ENCODE data around the gene C1orf21. TPM values are rescaled to one million over a fixed set of nuclear protein-coding genes. Genes with fewer than 3 reads are reported as not detected.

The C1orf21 gene
- polyA plus RNA-seq, 1 of the 3 experiments (the other 2 are of a cell fraction): 4.8 TPM

DNA sequence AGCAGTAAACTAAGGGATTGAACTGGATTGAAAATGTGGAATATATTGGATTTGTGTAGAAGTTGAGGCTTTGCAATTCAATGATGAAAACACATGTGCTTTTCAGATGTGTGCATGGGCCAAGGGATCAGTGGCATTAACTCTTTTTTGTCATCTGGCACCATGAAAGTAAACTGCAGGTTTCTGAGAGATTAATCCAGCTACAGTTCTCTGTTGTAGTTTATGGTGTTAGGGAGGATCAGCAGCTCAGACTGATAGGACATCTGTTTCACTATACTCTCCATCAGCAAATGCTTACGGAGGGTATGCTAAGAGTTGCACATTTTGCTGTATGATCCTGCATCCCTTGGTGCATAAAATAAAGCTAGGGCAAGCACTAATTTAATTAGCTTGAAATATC is 82.6 kb downstream of the C1orf21 start:
- no peaks in the 10 kb centered on the region for H4K20me1 ChIP-seq (ENCODE audit: insufficient read depth)
- H3F3A ChIP-seq (replicated peaks; ENCODE audit: insufficient read depth): no peaks in the 10 kb centered on the region
- H3K4me1 ChIP-seq (ENCODE audit: control insufficient read depth in 1 of 2, insufficient read depth in 2 of 2, low read depth in 1 of 2, low read length in 1 of 2): peaks cover 0 to 17% of the 10 kb centered on the region in 2 experiments; a peak in 2 of 4 replicates
- H3K9ac ChIP-seq: no peak overlapping the region
- H3K9me3 ChIP-seq: peaks cover 8% of the 10 kb centered on the region; the same call in 1 of the 2 replicates
- no peaks in the 10 kb centered on the region for H3K36me3 ChIP-seq (replicated peaks in 1 of 2; ENCODE audit: control insufficient read depth in 1 of 2, insufficient read depth in 2 of 2, low read length in 1 of 2)
- peak overlapping the region in 1 of 2 experiments; percentile 76; a peak in 2 of 4 replicates for H3K27ac ChIP-seq (ENCODE audit: low read depth in 2 of 2, low read length in 1 of 2)
- POLR2A ChIA-PET: interaction anchor here (2.2 kb wide), 1 partner anchor 83 kb away, joined by 6 read pairs; the partner anchor contains the start of gene C1orf21
- TF ChIP-seq RCOR1 (IDR thresholded peaks at IDR 0.05; ENCODE audit: low read length) (0 out of 2 replicates have a peak, but pooled peaks have one; percentile 7), FOXM1 (IDR thresholded peaks at IDR 0.05; ENCODE audit: low read depth) (no peak), TAF1 (IDR thresholded peaks at IDR 0.05; ENCODE audit: borderline replicate concordance, low read depth, low read length) (no peak), CHD2 (IDR thresholded peaks at IDR 0.05; ENCODE audit: low read length, partially characterized antibody) (no peak)
- H2AFZ ChIP-seq (ENCODE audit: low read depth): no peak overlapping the region
- H3K9me2 ChIP-seq: no peaks in the 10 kb centered on the region
- no peak overlapping the region for H3K4me2 ChIP-seq
- H3K4me3 ChIP-seq (ENCODE audit: low read depth in 2 of 2, low read length in 1 of 2): no peak overlapping the region
- no peaks in the 10 kb centered on the region for H3K27me3 ChIP-seq (ENCODE audit: insufficient read depth)
- CTCF ChIA-PET: interaction anchor here (0.7 to 1.4 kb wide), 4 partner anchors 9 to 414 kb away, joined by 3 to 4 read pairs (median 3); no protein-coding TSS in a partner anchor
- WGBS (ENCODE audit: low lambda C conversion rate): 60% methylated on average over 1 of the region's 1 CpG
- DNase-seq: peak; percentile 21
- no peaks in the 10 kb centered on the region for H3K79me2 ChIP-seq (ENCODE audit: insufficient read depth)

DNA sequence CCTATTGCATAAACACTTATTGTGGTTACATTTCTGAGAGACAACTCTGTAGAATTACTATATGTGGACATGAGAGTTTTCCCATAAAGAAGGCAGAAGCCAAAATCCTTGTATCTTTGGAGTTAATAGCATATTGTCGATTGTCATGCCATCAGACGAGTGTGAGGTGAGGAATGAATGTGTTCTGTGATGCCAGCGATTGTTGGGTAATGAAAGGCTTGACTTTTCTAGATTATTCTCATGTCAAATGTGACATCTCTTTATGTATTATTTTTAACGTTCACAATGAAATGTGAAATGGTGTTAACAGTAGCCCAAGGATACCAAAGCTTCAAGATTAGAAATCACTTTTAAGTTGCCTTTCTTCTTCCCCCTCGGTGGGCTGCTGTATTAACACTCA is 84.9 kb downstream of the C1orf21 start:
- no peaks in the 10 kb centered on the region for H3F3A ChIP-seq (replicated peaks; ENCODE audit: insufficient read depth)
- no peak overlapping the region for H2AFZ ChIP-seq (ENCODE audit: low read depth)
- H4K20me1 ChIP-seq (ENCODE audit: insufficient read depth): no peaks in the 10 kb centered on the region
- no peaks in the 10 kb centered on the region for H3K36me3 ChIP-seq (replicated peaks in 1 of 2; ENCODE audit: control insufficient read depth in 1 of 2, insufficient read depth in 2 of 2, low read length in 1 of 2)
- peaks cover 0 to 17% of the 10 kb centered on the region in 2 experiments; a peak in 2 of 4 replicates for H3K4me1 ChIP-seq (ENCODE audit: control insufficient read depth in 1 of 2, insufficient read depth in 2 of 2, low read depth in 1 of 2, low read length in 1 of 2)
- no peak for DNase-seq
- CTCF ChIA-PET: no interaction called here
- H3K9ac ChIP-seq: no peak overlapping the region
- H3K4me3 ChIP-seq (ENCODE audit: low read depth in 2 of 2, low read length in 1 of 2): no peak overlapping the region
- TF ChIP-seq, protein P1, sequence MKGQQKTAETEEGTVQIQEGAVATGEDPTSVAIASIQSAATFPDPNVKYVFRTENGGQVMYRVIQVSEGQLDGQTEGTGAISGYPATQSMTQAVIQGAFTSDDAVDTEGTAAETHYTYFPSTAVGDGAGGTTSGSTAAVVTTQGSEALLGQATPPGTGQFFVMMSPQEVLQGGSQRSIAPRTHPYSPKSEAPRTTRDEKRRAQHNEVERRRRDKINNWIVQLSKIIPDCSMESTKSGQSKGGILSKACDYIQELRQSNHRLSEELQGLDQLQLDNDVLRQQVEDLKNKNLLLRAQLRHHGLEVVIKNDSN (IDR thresholded peaks at IDR 0.05; ENCODE audit: borderline replicate concordance, low read depth): no peak
- TF ChIP-seq CHD2 (IDR thresholded peaks at IDR 0.05; ENCODE audit: low read length, partially characterized antibody) (no peak), TCF12 (IDR thresholded peaks at IDR 0.05) (no peak), EZH2phosphoT487 (IDR thresholded peaks at IDR 0.05; ENCODE audit: borderline replicate concordance, low read depth) (no peak), JUND (IDR thresholded peaks at IDR 0.05) (no peak), NFIC (IDR thresholded peaks at IDR 0.05; ENCODE audit: borderline replicate concordance) (no peak), RXRA (IDR thresholded peaks at IDR 0.05; ENCODE audit: borderline replicate concordance, low read depth) (no peak), FOSL2 (IDR thresholded peaks at IDR 0.05; ENCODE audit: borderline replicate concordance, low read depth) (no peak), RAD21 (IDR thresholded peaks at IDR 0.05; ENCODE audit: low read length) (no peak), TAF1 (IDR thresholded peaks at IDR 0.05; ENCODE audit: borderline replicate concordance, low read depth, low read length) (no peak), MXI1 (IDR thresholded peaks at IDR 0.05; ENCODE audit: low read depth, low read length) (no peak), ELF1 (IDR thresholded peaks at IDR 0.05) (no peak), YY1 (IDR thresholded peaks at IDR 0.05; ENCODE audit: low read depth) (no peak), NRF1 (IDR thresholded peaks at IDR 0.05; ENCODE audit: low read depth, low read length) (no peak)
- TF ChIP-seq, protein P2, sequence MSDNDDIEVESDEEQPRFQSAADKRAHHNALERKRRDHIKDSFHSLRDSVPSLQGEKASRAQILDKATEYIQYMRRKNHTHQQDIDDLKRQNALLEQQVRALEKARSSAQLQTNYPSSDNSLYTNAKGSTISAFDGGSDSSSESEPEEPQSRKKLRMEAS (IDR thresholded peaks at IDR 0.05; ENCODE audit: low read depth): no peak
- TF ChIP-seq, protein P3, sequence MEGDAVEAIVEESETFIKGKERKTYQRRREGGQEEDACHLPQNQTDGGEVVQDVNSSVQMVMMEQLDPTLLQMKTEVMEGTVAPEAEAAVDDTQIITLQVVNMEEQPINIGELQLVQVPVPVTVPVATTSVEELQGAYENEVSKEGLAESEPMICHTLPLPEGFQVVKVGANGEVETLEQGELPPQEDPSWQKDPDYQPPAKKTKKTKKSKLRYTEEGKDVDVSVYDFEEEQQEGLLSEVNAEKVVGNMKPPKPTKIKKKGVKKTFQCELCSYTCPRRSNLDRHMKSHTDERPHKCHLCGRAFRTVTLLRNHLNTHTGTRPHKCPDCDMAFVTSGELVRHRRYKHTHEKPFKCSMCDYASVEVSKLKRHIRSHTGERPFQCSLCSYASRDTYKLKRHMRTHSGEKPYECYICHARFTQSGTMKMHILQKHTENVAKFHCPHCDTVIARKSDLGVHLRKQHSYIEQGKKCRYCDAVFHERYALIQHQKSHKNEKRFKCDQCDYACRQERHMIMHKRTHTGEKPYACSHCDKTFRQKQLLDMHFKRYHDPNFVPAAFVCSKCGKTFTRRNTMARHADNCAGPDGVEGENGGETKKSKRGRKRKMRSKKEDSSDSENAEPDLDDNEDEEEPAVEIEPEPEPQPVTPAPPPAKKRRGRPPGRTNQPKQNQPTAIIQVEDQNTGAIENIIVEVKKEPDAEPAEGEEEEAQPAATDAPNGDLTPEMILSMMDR (IDR thresholded peaks at IDR 0.05): no peak
- TF ChIP-seq, protein P4, sequence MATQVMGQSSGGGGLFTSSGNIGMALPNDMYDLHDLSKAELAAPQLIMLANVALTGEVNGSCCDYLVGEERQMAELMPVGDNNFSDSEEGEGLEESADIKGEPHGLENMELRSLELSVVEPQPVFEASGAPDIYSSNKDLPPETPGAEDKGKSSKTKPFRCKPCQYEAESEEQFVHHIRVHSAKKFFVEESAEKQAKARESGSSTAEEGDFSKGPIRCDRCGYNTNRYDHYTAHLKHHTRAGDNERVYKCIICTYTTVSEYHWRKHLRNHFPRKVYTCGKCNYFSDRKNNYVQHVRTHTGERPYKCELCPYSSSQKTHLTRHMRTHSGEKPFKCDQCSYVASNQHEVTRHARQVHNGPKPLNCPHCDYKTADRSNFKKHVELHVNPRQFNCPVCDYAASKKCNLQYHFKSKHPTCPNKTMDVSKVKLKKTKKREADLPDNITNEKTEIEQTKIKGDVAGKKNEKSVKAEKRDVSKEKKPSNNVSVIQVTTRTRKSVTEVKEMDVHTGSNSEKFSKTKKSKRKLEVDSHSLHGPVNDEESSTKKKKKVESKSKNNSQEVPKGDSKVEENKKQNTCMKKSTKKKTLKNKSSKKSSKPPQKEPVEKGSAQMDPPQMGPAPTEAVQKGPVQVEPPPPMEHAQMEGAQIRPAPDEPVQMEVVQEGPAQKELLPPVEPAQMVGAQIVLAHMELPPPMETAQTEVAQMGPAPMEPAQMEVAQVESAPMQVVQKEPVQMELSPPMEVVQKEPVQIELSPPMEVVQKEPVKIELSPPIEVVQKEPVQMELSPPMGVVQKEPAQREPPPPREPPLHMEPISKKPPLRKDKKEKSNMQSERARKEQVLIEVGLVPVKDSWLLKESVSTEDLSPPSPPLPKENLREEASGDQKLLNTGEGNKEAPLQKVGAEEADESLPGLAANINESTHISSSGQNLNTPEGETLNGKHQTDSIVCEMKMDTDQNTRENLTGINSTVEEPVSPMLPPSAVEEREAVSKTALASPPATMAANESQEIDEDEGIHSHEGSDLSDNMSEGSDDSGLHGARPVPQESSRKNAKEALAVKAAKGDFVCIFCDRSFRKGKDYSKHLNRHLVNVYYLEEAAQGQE (IDR thresholded peaks at IDR 0.05; ENCODE audit: low read depth, low read length): no peak
- H3K27me3 ChIP-seq (ENCODE audit: insufficient read depth): no peaks in the 10 kb centered on the region
- POLR2A ChIA-PET: no interaction called here
- H3K9me2 ChIP-seq: no peaks in the 10 kb centered on the region
- H3K27ac ChIP-seq (ENCODE audit: low read depth in 2 of 2, low read length in 1 of 2): no peak overlapping the region
- 87% methylated on average over 5 of the region's 5 CpGs for whole genome bisulfite sequencing (ENCODE audit: low lambda C conversion rate)
- no peak overlapping the region for H3K4me2 ChIP-seq
- no peaks in the 10 kb centered on the region; the same call in 1 of the 2 replicates for H3K79me2 ChIP-seq (ENCODE audit: insufficient read depth)
- H3K9me3 ChIP-seq: peaks cover 8% of the 10 kb centered on the region; the same call in 1 of the 2 replicates

All from SK-N-SH (cell line).